B cell (primary cell): Measurements from ENCODE around the gene LONP2. TPM values are rescaled to one million over a fixed set of nuclear protein-coding genes. Genes with fewer than 3 reads are reported as not detected.

Experiments used
- ATAC-seq: fragments of 200-7000 bp; cut with Tn5 transposase; one replicate; pipeline ENCODE4 v1.10.0; 2021; ENCODE audit warnings: low read depth, mild to moderate bottlenecking, moderate number of reproducible peaks, moderate library complexity
- CTCF ChIA-PET: fragments of 350-600 bp; sonication (Branson Sonifier 250); formaldehyde crosslinking; loops from one replicate; lab custom pipeline; 2021; ENCODE audit warnings: antibody characterized with exemption, inconsistent platforms; lab: Charles Lee
- POLR2A ChIA-PET: fragments of 350-600 bp; sonication (Branson Sonifier 250); formaldehyde crosslinking; loops from one replicate; lab custom pipeline; 2021; ENCODE audit warnings: antibody characterized with exemption; lab: Charles Lee
- DNase-seq: peaks from one replicate; pipeline ENCODE4 v3.0.0; 2013
- H2AFZ ChIP-seq: 2 replicates; pipeline ENCODE4 v1.6.1; 2012; ENCODE audit warnings: mild to moderate bottlenecking, low read depth, low read length; ENCODE audit not compliant: insufficient read depth, poor library complexity, severe bottlenecking
- H3K27ac ChIP-seq, 2 donors: 1 replicate in 1 of 2; 2 replicates in 1 of 2; pipeline ENCODE4 v1.5.1; 2012 to 2013; ENCODE audit warnings: low read length in 2 of 2, mild to moderate bottlenecking in 2 of 2, moderate library complexity in 1 of 2
- H3K27me3 ChIP-seq, 4 experiments: fragments of 200-600 bp in 1 of 4; sonication (generic) in 1 of 4; replicated peaks in 1 of 4; 1 replicate in 2 of 4; 2 replicates in 2 of 4; pipeline versions ENCODE4 v1.6.1 to v1.7.0; 2013 to 2016; ENCODE audit warnings: low read length in 3 of 4, mild to moderate bottlenecking in 2 of 4, mixed read lengths in 1 of 4, moderate library complexity in 1 of 4; ENCODE audit not compliant: insufficient read depth in 4 of 4, control insufficient read depth in 3 of 4; ENCODE audit errors: control extremely low read depth in 1 of 4
- H3K36me3 ChIP-seq, 2 experiments: replicated peaks in 1 of 2; 1 replicate in 1 of 2; 2 replicates in 1 of 2; pipeline versions ENCODE4 v1.6.1 to v1.7.1; 2013; ENCODE audit warnings: low read length in 1 of 2; ENCODE audit not compliant: insufficient read depth in 2 of 2, control insufficient read depth in 1 of 2; ENCODE audit errors: control extremely low read depth in 1 of 2, extremely low read depth in 1 of 2
- H3K4me1 ChIP-seq, 2 donors: fragments of 200-600 bp in 1 of 2; sonication (generic) in 1 of 2; 1 replicate in 1 of 2; 2 replicates in 1 of 2; pipeline versions ENCODE4 v1.5.1 to v1.6.1; 2013 to 2017; ENCODE audit warnings: low read length in 2 of 2; ENCODE audit not compliant: control insufficient read depth in 2 of 2, insufficient read depth in 2 of 2
- H3K4me2 ChIP-seq: replicated peaks from 2 replicates; pipeline ENCODE3; 2012; ENCODE audit warnings: mild to moderate bottlenecking, low read depth, low read length; ENCODE audit not compliant: poor library complexity, severe bottlenecking
- H3K4me3 ChIP-seq, 5 experiments: fragments of 200-600 bp in 1 of 5; sonication (generic) in 1 of 5; 1 replicate in 3 of 5; 2 replicates in 2 of 5; pipeline versions ENCODE4 v1.5.1 to v1.7.0; 2011 to 2016; ENCODE audit warnings: low read length in 4 of 5, mild to moderate bottlenecking in 4 of 5, low read depth in 2 of 5, control low read depth in 1 of 5, moderate library complexity in 1 of 5; ENCODE audit not compliant: insufficient read depth in 1 of 5; ENCODE audit errors: control extremely low read depth in 1 of 5, extremely low read depth in 1 of 5
- H3K79me2 ChIP-seq: fragments of 200-600 bp; sonication (generic); one replicate; pipeline ENCODE4 v1.6.0; 2016; ENCODE audit warnings: low read length; ENCODE audit not compliant: control insufficient read depth, insufficient read depth
- H3K9ac ChIP-seq: fragments of 200-600 bp; sonication (generic); 2 replicates; pipeline ENCODE4 v1.6.1; 2017; ENCODE audit warnings: mild to moderate bottlenecking, low read length, moderate library complexity
- H3K9me3 ChIP-seq, 3 donors: one replicate each; pipeline versions ENCODE4 v1.6.1 to v1.7.1; 2013; ENCODE audit warnings: low read length in 2 of 3; ENCODE audit not compliant: control insufficient read depth in 2 of 3, insufficient read depth in 1 of 3; ENCODE audit errors: control extremely low read depth in 1 of 3
- H4K20me1 ChIP-seq: 2 replicates; pipeline ENCODE4 v1.6.0; 2012; ENCODE audit warnings: mild to moderate bottlenecking, low read length; ENCODE audit not compliant: insufficient read depth, control insufficient read depth, poor library complexity, severe bottlenecking
- H3K27ac Mint-ChIP-seq: one replicate; pipeline ENCODE4 v1.8.0; 2021; ENCODE audit warnings: mixed read lengths
- H3K27me3 Mint-ChIP-seq: one replicate; pipeline ENCODE4 v1.8.0; 2021; ENCODE audit warnings: mixed read lengths
- H3K4me1 Mint-ChIP-seq: one replicate; pipeline ENCODE4 v1.8.0; 2021; ENCODE audit warnings: mixed read lengths
- H3K4me3 Mint-ChIP-seq: one replicate; pipeline ENCODE4 v1.8.0; 2021; ENCODE audit warnings: mixed read lengths
- H3K9me3 Mint-ChIP-seq: one replicate; pipeline ENCODE4 v1.8.0; 2022; ENCODE audit warnings: mixed read lengths; ENCODE audit not compliant: insufficient read depth
- CTCF ChIP-seq: fragments of 200-600 bp; IDR thresholded peaks from one replicate; pipeline ENCODE4 v1.8.0; 2022; ENCODE audit warnings: antibody characterized with exemption, mild to moderate bottlenecking
- EZH2 ChIP-seq: IDR thresholded peaks from 2 replicates; pipeline ENCODE4 v1.6.1; 2012; ENCODE audit warnings: borderline replicate concordance, low read depth, mild to moderate bottlenecking, moderate library complexity, low read length; ENCODE audit not compliant: insufficient read depth, poor library complexity, severe bottlenecking
- WGBS: methylation state at CpG from one replicate; pipeline ENCODE4 v1.1.5; 2013; ENCODE audit warnings: missing lambda C conversion rate; ENCODE audit not compliant: insufficient coverage; 5-methylcytosine and 5-hydroxymethylcytosine counted together
- intact Hi-C: fragments of 100-400 bp; cut with micrococcal nuclease; formaldehyde crosslinking; loops from one replicate; pipeline ENCODE4 v1.10.0; 2022
- polyA plus RNA-seq: library from polyadenylated mRNA; depleted of rRNA; stranded (reverse); fragments of >200 nt; gene quantifications from 2 replicates; pipeline ENCODE4 v1.2.3, GENCODE V29; 2012
- total RNA-seq, 2 donors: library from RNA; stranded (reverse); fragments of 120-200 nt in 1 of 2; gene quantifications; 1 replicate in 1 of 2; 2 replicates in 1 of 2; pipeline versions ENCODE4 v1.2.3 to v1.2.4, GENCODE V29; 2013 to 2022

Gene LONP2
- total and polyA plus RNA-seq, 2 donors (not counting 1 experiment from before 2014, with no cell fraction given): 39.3 to 84.2 TPM

- DNase-seq: peak; percentile 72
- H3K27me3 ChIP-seq: no peaks in the 10 kb centered on the region
- H3K9me3 ChIP-seq: no peaks in the 10 kb centered on the region
- peak overlapping the region; percentile 96 for H3K9ac ChIP-seq
- ATAC-seq: peak; percentile 59
- 14% methylated on average over 19 of the region's 21 CpGs for WGBS
- Mint-ChIP-seq H3K4me3 (peak overlapping the region; percentile 90), H3K27me3 (no peaks in the 10 kb centered on the region), H3K27ac (peak overlapping the region; percentile 83), H3K9me3 (no peaks in the 10 kb centered on the region), H3K4me1 (peaks cover 56% of the 10 kb centered on the region)
- peak overlapping the region; percentile 68 for H2AFZ ChIP-seq
- POLR2A ChIA-PET: interaction anchor here (0.6 to 1.3 kb wide), 7 partner anchors 15 to 168 kb away, joined by 3 to 8 read pairs (median 4); partner anchors contain the start of gene SIAH1
- CTCF ChIA-PET: interaction anchor here (1.0 to 5.1 kb wide), 9 partner anchors 10 to 264 kb away, joined by 3 to 31 read pairs (median 5); partner anchors contain the start of gene SIAH1
- intact Hi-C loops: loop anchor here (1.0 to 5.0 kb wide), 5 partner anchors 13 to 1744 kb away; partner anchors contain the start of gene SHCBP1
- H4K20me1 ChIP-seq: peaks cover 50% of the 10 kb centered on the region
- H3K79me2 ChIP-seq: peaks cover 100% of the 10 kb centered on the region
- TF ChIP-seq EZH2 (no peak), CTCF (no peak)
- H3K36me3 ChIP-seq: peaks cover 0 to 3% of the 10 kb centered on the region in 2 experiments
- peak overlapping the region; percentile 80 to 92 for H3K27ac ChIP-seq
- H3K4me1 ChIP-seq: peaks cover 18 to 24% of the 10 kb centered on the region in 2 donors
- peak overlapping the region; percentile 88 for H3K4me2 ChIP-seq
- H3K4me3 ChIP-seq: peak overlapping the region; percentile 58 to 96 (median 79)
These were observed 122.3 kb downstream of the LONP2 start for GRCh38 chr16:48366165-48367093.
